DOHH2 (cell line): ENCODE data around the gene CATSPERE.

Experiments
- EZH2phosphoT487 ChIP-seq: fragments of 200-600 bp; sonication (generic); IDR thresholded peaks from 2 replicates; pipeline ENCODE4 v1.6.1; 2017; ENCODE audit warnings: borderline replicate concordance, mild to moderate bottlenecking, antibody characterized with exemption, low read length, moderate library complexity, mixed read lengths
- TF ChIP-seq, protein P1 (sequence below): fragments of 200-600 bp; sonication (generic); IDR thresholded peaks from one replicate; pipeline ENCODE4 v1.5.1; 2014; ENCODE audit warnings: antibody characterized with exemption, mild to moderate bottlenecking, low read depth, low read length; ENCODE audit not compliant: poor library complexity, severe bottlenecking

- no peak for TF ChIP-seq EZH2phosphoT487
- TF ChIP-seq, protein P1, sequence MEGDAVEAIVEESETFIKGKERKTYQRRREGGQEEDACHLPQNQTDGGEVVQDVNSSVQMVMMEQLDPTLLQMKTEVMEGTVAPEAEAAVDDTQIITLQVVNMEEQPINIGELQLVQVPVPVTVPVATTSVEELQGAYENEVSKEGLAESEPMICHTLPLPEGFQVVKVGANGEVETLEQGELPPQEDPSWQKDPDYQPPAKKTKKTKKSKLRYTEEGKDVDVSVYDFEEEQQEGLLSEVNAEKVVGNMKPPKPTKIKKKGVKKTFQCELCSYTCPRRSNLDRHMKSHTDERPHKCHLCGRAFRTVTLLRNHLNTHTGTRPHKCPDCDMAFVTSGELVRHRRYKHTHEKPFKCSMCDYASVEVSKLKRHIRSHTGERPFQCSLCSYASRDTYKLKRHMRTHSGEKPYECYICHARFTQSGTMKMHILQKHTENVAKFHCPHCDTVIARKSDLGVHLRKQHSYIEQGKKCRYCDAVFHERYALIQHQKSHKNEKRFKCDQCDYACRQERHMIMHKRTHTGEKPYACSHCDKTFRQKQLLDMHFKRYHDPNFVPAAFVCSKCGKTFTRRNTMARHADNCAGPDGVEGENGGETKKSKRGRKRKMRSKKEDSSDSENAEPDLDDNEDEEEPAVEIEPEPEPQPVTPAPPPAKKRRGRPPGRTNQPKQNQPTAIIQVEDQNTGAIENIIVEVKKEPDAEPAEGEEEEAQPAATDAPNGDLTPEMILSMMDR: no peak
These were observed 48.9 kb upstream of the CATSPERE start for GRCh38 chr1:244412176-244412575.
